T-helper 2 cell treated with Interferon-gamma antibody and Interleukin-4, amounts not matched to agents 100 ng/mL and 5 ng/mL, for 36 hours (primary cell): ENCODE results near the gene WDR33. TPM values are rescaled to one million over a fixed set of nuclear protein-coding genes. Genes with fewer than 3 reads are reported as not detected.
"Not testable (repeated sequence)": the region's sequence is repeated elsewhere in the genome, so short reads cannot be mapped to it uniquely, and the experiment has no call there.

ENCODE experiments used
- intact Hi-C: fragments of 100-400 bp; cut with micrococcal nuclease; formaldehyde crosslinking; loops from one replicate; pipeline ENCODE4 v1.15.1; 2023
- total RNA-seq: library from RNA; stranded (reverse); gene quantifications from 2 replicates; pipeline ENCODE4 v1.2.3, GENCODE V29; 2022

WDR33 gene
- total RNA-seq, 1 donor from 2014 or later = 78.3 TPM

GRCh38 chr2:127769587-127769986, 41.4 kb downstream of the WDR33 start:
- intact Hi-C loops = no loop called here

- intact Hi-C loops = no loop called here
Observed at GRCh38 chr2:127768775-127769479, 42.0 kb downstream of the WDR33 start.

GRCh38 chr2:127763776-127764175, 47.2 kb downstream of the WDR33 start:
- intact Hi-C loops = no loop called here

- intact Hi-C loops = no loop called here
Observed at GRCh38 chr2:127762846-127763245, 48.1 kb downstream of the WDR33 start.

- intact Hi-C loops = no loop called here
Observed at GRCh38 chr2:127762441-127762840, 48.5 kb downstream of the WDR33 start.

- intact Hi-C loops = no loop called here
Observed at GRCh38 chr2:127759931-127760330, 51.0 kb downstream of the WDR33 start.

GRCh38 chr2:127754186-127754585, 56.8 kb downstream of the WDR33 start:
- intact Hi-C loops = no loop called here

- intact Hi-C loops = no loop called here
Observed at GRCh38 chr2:127753374-127753773, 57.6 kb downstream of the WDR33 start.

GRCh38 chr2:127749537-127749936, 61.4 kb downstream of the WDR33 start:
- intact Hi-C loops = not testable (repeated sequence)

- intact Hi-C loops = no loop called here
Observed at GRCh38 chr2:127747621-127748020, 63.4 kb downstream of the WDR33 start.

- intact Hi-C loops = no loop called here
Observed at GRCh38 chr2:127743477-127744026, 67.4 kb downstream of the WDR33 start.

GRCh38 chr2:127740665-127741288, 70.2 kb downstream of the WDR33 start:
- intact Hi-C loops = no loop called here

GRCh38 chr2:127739800-127740199, 71.2 kb downstream of the WDR33 start:
- intact Hi-C loops = no loop called here

- intact Hi-C loops = no loop called here
Observed at GRCh38 chr2:127737892-127738291, 73.1 kb downstream of the WDR33 start.

- intact Hi-C loops = no loop called here
Observed at GRCh38 chr2:127735537-127736399, 75.2 kb downstream of the WDR33 start.

- intact Hi-C loops = no loop called here
Observed at GRCh38 chr2:127735044-127735443, 75.9 kb downstream of the WDR33 start.

- intact Hi-C loops = no loop called here
Observed at GRCh38 chr2:127733816-127734537, 77.0 kb downstream of the WDR33 start.

- intact Hi-C loops = no loop called here
Observed at GRCh38 chr2:127733113-127733815, 77.7 kb downstream of the WDR33 start.

- intact Hi-C loops = no loop called here
Observed at GRCh38 chr2:127726158-127726880, 84.7 kb downstream of the WDR33 start.

GRCh38 chr2:127722807-127723206, 88.2 kb downstream of the WDR33 start:
- intact Hi-C loops = no loop called here
